ENCODE measurements around the gene TIMM10B. TPM values are rescaled to one million over a fixed set of nuclear protein-coding genes. Genes with fewer than 3 reads are reported as not detected.

TIMM10B gene
- total and polyA plus RNA-seq, 2 of the 13 experiments (the other 11 are each of a cell fraction or from before 2014, with no cell fraction given), result 34.9 to 39.5 TPM

- no peak for TF ChIP-seq ZNF609 (CRISPR knock-in tag; IDR thresholded peaks at IDR 0.05; ENCODE audit: borderline replicate concordance)
- TF ChIP-seq ZNF546 (CRISPR knock-in tag; conservative IDR thresholded peaks at IDR 0.05), result no peak
- TF ChIP-seq ZNF33B (CRISPR knock-in tag; IDR thresholded peaks at IDR 0.05), result 0 out of 2 replicates have a peak, but pooled peaks have one; percentile 28
- TF ChIP-seq ZNF510 (CRISPR knock-in tag; IDR thresholded peaks at IDR 0.05; ENCODE audit: low read depth), result no peak
- TF ChIP-seq CREBL2 (CRISPR knock-in tag; IDR thresholded peaks at IDR 0.05; ENCODE audit: borderline replicate concordance), result 0 out of 2 replicates have a peak, but pooled peaks have one; percentile 85
- TF ChIP-seq SNAPC5 (CRISPR knock-in tag; IDR thresholded peaks at IDR 0.05; ENCODE audit: borderline replicate concordance), result no peak
- no peak for TF ChIP-seq ZNF276 (CRISPR knock-in tag; IDR thresholded peaks at IDR 0.05; ENCODE audit: low read depth)
- TF ChIP-seq ZNF329 (CRISPR knock-in tag; IDR thresholded peaks at IDR 0.05; ENCODE audit: low read depth), result no peak
- peak; percentile 56; the same call in 1 of the 2 replicates for TF ChIP-seq DNMT3B (CRISPR knock-in tag; conservative IDR thresholded peaks at IDR 0.05)
- TF ChIP-seq TFAP4 (IDR thresholded peaks at IDR 0.05; ENCODE audit: borderline replicate concordance, low read depth), result peak; percentile 31; the same call in 1 of the 2 replicates
- TF ChIP-seq XRCC5 (optimal IDR thresholded peaks at IDR 0.05; ENCODE audit: low read length), result peak; percentile 56
- TF ChIP-seq ZNF784 (CRISPR knock-in tag; IDR thresholded peaks at IDR 0.05; ENCODE audit: borderline replicate concordance), result peak; percentile 83; the same call in 1 of the 2 replicates
- TF ChIP-seq ZNF761 (CRISPR knock-in tag; conservative IDR thresholded peaks at IDR 0.05), result no peak; the same call in 1 of the 2 replicates
- TF ChIP-seq POLR2AphosphoS5 (IDR thresholded peaks at IDR 0.05; ENCODE audit: low read depth, low read length), result peak; percentile 91
- TF ChIP-seq FOXK1 (CRISPR knock-in tag; IDR thresholded peaks at IDR 0.05; ENCODE audit: borderline replicate concordance, low read depth), result peak; percentile 84
- TF ChIP-seq ZNF367 (CRISPR knock-in tag; IDR thresholded peaks at IDR 0.05; ENCODE audit: borderline replicate concordance), result no peak
- TF ChIP-seq ZNF335 (CRISPR knock-in tag; IDR thresholded peaks at IDR 0.05), result peak; percentile 45; the same call in 1 of the 2 replicates
- TF ChIP-seq PTBP1 (IDR thresholded peaks at IDR 0.05; ENCODE audit: low read depth, low read length, poor library complexity, severe bottlenecking), result no peak
- TF ChIP-seq GTF3A (CRISPR knock-in tag; conservative IDR thresholded peaks at IDR 0.05), result no peak
Observed at GRCh38 chr11:6481012-6481923, at the start of gene TIMM10B, which contains the start of gene ARFIP2 (continued).
